K562 (cell line): ENCODE results near the gene PPIE. TPM values are rescaled to one million over a fixed set of nuclear protein-coding genes. Genes with fewer than 3 reads are reported as not detected.

Experiments used
- CREM ChIP-seq: IDR thresholded peaks from 2 replicates; pipeline ENCODE4 v1.6.1; 2014; ENCODE audit warnings: antibody characterized with exemption, low read depth
- GABPB1 ChIP-seq: sonication (generic); formaldehyde crosslinking; IDR thresholded peaks from 2 replicates; pipeline ENCODE4 v1.8.0; 2022; ENCODE audit warnings: mild to moderate bottlenecking, missing genetic modification reagents
- HDAC2 ChIP-seq: fragments of 450-650 bp; IDR thresholded peaks from 2 replicates; pipeline ENCODE4 v1.6.1; 2016; ENCODE audit warnings: mild to moderate bottlenecking
- HEY1 ChIP-seq: fragments of 250-450 bp; sonication (Bioruptor Pico); IDR thresholded peaks from 2 replicates; pipeline ENCODE4 v1.5.0; 2020; ENCODE audit warnings: mild to moderate bottlenecking, moderate library complexity, borderline replicate concordance
- MAFG ChIP-seq: fragments of 450-650 bp; conservative IDR thresholded peaks from 2 replicates; pipeline ENCODE4 v1.6.1; 2016; ENCODE audit warnings: missing genetic modification characterization, missing compliant biosample characterization
- MBD2 ChIP-seq: sonication (generic); IDR thresholded peaks from 2 replicates; pipeline ENCODE4 v1.6.1; 2016; ENCODE audit warnings: low read depth, borderline replicate concordance
- NR3C1 ChIP-seq: sonication (generic); formaldehyde crosslinking; IDR thresholded peaks from 2 replicates; pipeline ENCODE4 v1.8.1; 2022; ENCODE audit warnings: missing genetic modification reagents
- POLR2AphosphoS5 ChIP-seq: IDR thresholded peaks from 2 replicates; pipeline ENCODE4 v1.6.1; 2011; ENCODE audit warnings: mild to moderate bottlenecking, low read depth, low read length, moderate library complexity; ENCODE audit not compliant: control insufficient read depth, insufficient read depth
- PPARD ChIP-seq: fragments of 250-450 bp; sonication (Bioruptor Pico); IDR thresholded peaks from 2 replicates; pipeline ENCODE4 v1.8.0; 2022; ENCODE audit warnings: inconsistent platforms, mild to moderate bottlenecking, moderate library complexity
- RBBP5 ChIP-seq: fragments of 200-600 bp; sonication (generic); IDR thresholded peaks from 2 replicates; pipeline ENCODE4 v1.6.1; 2012; ENCODE audit warnings: borderline replicate concordance, mild to moderate bottlenecking, low read length, control low read depth, inconsistent platforms; ENCODE audit not compliant: insufficient read depth, poor library complexity, severe bottlenecking
- RCOR1 ChIP-seq, 2 experiments: IDR thresholded peaks; 2 replicates each; pipeline ENCODE4 v1.6.1; 2012; ENCODE audit warnings: low read depth in 2 of 2, low read length in 2 of 2, borderline replicate concordance in 1 of 2, improper control_type of control experiment in 1 of 2
- SMC3 ChIP-seq: conservative IDR thresholded peaks from 2 replicates; pipeline ENCODE4 v1.6.1; 2011; ENCODE audit warnings: low read depth, low read length, improper control_type of control experiment; ENCODE audit not compliant: insufficient read depth
- SOX6 ChIP-seq: fragments of 450-650 bp; IDR thresholded peaks from 2 replicates; pipeline ENCODE4 v1.6.1; 2014; ENCODE audit warnings: mild to moderate bottlenecking
- SP1 ChIP-seq: sonication (generic); formaldehyde crosslinking; IDR thresholded peaks from 2 replicates; pipeline ENCODE4 v1.8.1; 2022; ENCODE audit warnings: mild to moderate bottlenecking, missing genetic modification reagents
- TCF7 ChIP-seq: sonication (generic); IDR thresholded peaks from 2 replicates; pipeline ENCODE4 v1.6.1; 2016; ENCODE audit warnings: antibody characterized with exemption, borderline replicate concordance
- ZEB2 ChIP-seq: fragments of 450-650 bp; IDR thresholded peaks from 2 replicates; pipeline ENCODE4 v1.6.1; 2016
- ZFP1 ChIP-seq: fragments of 450-650 bp; formaldehyde crosslinking; IDR thresholded peaks from 2 replicates; pipeline ENCODE4 v1.4.0; 2020; ENCODE audit warnings: mild to moderate bottlenecking, mixed read lengths
- ZNF583 ChIP-seq: fragments of 250-450 bp; sonication (Bioruptor Pico); IDR thresholded peaks from 2 replicates; pipeline ENCODE4 v1.4.0; 2020
- ZNF766 ChIP-seq: fragments of 200-800 bp; sonication (Bioruptor generic); conservative IDR thresholded peaks from 2 replicates; pipeline ENCODE4 v1.6.1; 2016; ENCODE audit warnings: missing genetic modification characterization, missing compliant biosample characterization
- polyA plus RNA-seq, 8 experiments: library from polyadenylated mRNA; depleted of rRNA in 4 of 8; stranded (reverse) in 5 of 8; unstranded in 3 of 8; fragments of >200 nt; fragmentation: Nextera tagmentation in 2 of 8; fragmentation: Illumina TruSeq in 1 of 8; extraction: Ambion mirVana in 2 of 8; extraction: Trizol in 1 of 8; gene quantifications; 2 replicates each; pipeline versions ENCODE4 v1.2.1 to v1.2.3, GENCODE V29; 2011 to 2014; ENCODE audit warnings: inconsistent platforms in 1 of 8, missing spikeins in 1 of 8
- total RNA-seq, 7 experiments: library from RNA; depleted of rRNA in 6 of 7; stranded (reverse); fragments of >200 nt in 6 of 7; fragmentation: Illumina TruSeq in 2 of 7; extraction: Trizol in 2 of 7; gene quantifications; 2 replicates each; pipeline versions ENCODE4 v1.2.1 to v1.2.3, GENCODE V29; 2011 to 2021; ENCODE audit warnings: low replicate concordance in 1 of 7
- TF ChIP-seq, protein P1 (sequence below): sonication (generic); formaldehyde crosslinking; IDR thresholded peaks from 2 replicates; pipeline ENCODE4 v1.8.0; 2023; ENCODE audit warnings: mild to moderate bottlenecking, missing genetic modification reagents
- TF ChIP-seq, protein P2 (sequence below): sonication (generic); formaldehyde crosslinking; IDR thresholded peaks from 2 replicates; pipeline ENCODE4 v1.8.1; 2023; ENCODE audit warnings: mild to moderate bottlenecking, missing genetic modification reagents
- TF ChIP-seq, protein P3 (sequence below): fragments of 200-800 bp; sonication (Bioruptor generic); IDR thresholded peaks from 2 replicates; pipeline ENCODE4 v1.6.1; 2017; ENCODE audit warnings: missing genetic modification characterization, missing compliant biosample characterization
- TF ChIP-seq, protein P4 (sequence below): fragments of 450-650 bp; conservative IDR thresholded peaks from 2 replicates; pipeline ENCODE4 v1.6.1; 2016; ENCODE audit warnings: missing genetic modification characterization, low read depth, mild to moderate bottlenecking, control low read depth, missing compliant biosample characterization

The PPIE gene
- total and polyA plus RNA-seq, 9 of the 15 experiments (the other 6 are each of a cell fraction or from before 2014, with no cell fraction given), result 75.4 to 444 (median 131) TPM

DNA sequence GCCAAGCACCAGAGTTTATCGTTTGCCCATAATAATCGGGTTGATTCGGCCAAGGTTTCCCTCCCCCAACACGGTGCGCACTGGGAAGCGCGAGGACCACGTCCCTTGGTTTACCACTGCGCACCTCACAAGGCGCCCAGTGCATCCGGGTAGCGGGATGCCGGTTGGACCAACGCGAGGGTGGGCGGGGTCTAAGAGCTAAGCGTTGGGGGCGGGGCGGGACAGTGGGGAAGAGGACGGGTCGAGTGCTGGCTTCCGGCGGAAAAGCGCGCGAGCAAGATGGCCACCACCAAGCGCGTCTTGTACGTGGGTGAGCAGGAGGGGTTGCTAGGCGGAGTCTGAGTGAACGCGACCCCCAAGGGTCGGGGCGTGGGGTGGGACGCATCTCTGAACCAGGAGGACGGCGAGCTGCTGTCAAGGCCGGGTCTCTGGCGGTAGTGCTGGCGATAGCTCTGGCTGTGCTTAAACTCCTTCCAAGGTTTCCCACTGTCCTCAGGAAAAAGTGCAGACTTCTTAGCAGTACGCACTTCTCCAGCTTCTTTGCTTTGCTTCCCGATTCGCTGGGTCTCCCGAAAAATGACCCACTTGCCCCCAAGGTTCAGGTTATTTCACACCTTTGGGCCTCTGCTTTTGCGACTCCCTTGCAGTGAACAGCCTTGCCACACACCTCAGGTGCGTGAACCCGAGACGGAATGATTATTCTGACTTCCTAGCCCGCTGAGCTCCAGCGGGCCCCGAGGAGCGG is at the start of gene PPIE (continued):
- TF ChIP-seq, protein P1, sequence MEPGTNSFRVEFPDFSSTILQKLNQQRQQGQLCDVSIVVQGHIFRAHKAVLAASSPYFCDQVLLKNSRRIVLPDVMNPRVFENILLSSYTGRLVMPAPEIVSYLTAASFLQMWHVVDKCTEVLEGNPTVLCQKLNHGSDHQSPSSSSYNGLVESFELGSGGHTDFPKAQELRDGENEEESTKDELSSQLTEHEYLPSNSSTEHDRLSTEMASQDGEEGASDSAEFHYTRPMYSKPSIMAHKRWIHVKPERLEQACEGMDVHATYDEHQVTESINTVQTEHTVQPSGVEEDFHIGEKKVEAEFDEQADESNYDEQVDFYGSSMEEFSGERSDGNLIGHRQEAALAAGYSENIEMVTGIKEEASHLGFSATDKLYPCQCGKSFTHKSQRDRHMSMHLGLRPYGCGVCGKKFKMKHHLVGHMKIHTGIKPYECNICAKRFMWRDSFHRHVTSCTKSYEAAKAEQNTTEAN (CRISPR knock-in tag), result 0 out of 2 replicates have a peak, but pooled peaks have one; percentile 77
- no peak for TF ChIP-seq ZNF583 (CRISPR knock-in tag)
- TF ChIP-seq HDAC2, result peak; percentile 72; the same call in 1 of the 2 replicates
- no peak for TF ChIP-seq SMC3
- TF ChIP-seq ZNF766 (CRISPR knock-in tag), result 0 out of 2 replicates have a peak, but pooled peaks have one; percentile 24
- peak; percentile 65 for TF ChIP-seq SP1
- TF ChIP-seq, protein P2, sequence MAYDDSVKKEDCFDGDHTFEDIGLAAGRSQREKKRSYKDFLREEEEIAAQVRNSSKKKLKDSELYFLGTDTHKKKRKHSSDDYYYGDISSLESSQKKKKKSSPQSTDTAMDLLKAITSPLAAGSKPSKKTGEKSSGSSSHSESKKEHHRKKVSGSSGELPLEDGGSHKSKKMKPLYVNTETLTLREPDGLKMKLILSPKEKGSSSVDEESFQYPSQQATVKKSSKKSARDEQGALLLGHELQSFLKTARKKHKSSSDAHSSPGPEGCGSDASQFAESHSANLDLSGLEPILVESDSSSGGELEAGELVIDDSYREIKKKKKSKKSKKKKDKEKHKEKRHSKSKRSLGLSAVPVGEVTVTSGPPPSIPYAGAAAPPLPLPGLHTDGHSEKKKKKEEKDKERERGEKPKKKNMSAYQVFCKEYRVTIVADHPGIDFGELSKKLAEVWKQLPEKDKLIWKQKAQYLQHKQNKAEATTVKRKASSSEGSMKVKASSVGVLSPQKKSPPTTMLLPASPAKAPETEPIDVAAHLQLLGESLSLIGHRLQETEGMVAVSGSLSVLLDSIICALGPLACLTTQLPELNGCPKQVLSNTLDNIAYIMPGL, result peak; percentile 71
- peak; percentile 86 for TF ChIP-seq RBBP5
- TF ChIP-seq NR3C1, result no peak
- TF ChIP-seq HEY1 (CRISPR knock-in tag), result no peak
- peak; percentile 71; the same call in 1 of the 2 replicates for TF ChIP-seq MBD2
- peak; percentile 82 for TF ChIP-seq CREM
- 0 out of 2 replicates have a peak, but pooled peaks have one; percentile 6 for TF ChIP-seq SOX6
- peak in 1 of 2 experiments; percentile 54; a peak in 2 of 4 replicates for TF ChIP-seq RCOR1 (IDR thresholded peaks at IDR 0.05; ENCODE audit: borderline replicate concordance in 1 of 2, low read depth in 2 of 2, low read length in 2 of 2)
- TF ChIP-seq MAFG (tag), result peak; percentile 68
- TF ChIP-seq TCF7, result peak; percentile 39; the same call in 1 of the 2 replicates
- TF ChIP-seq GABPB1 (CRISPR knock-in tag), result peak; percentile 90
- TF ChIP-seq, protein P3, sequence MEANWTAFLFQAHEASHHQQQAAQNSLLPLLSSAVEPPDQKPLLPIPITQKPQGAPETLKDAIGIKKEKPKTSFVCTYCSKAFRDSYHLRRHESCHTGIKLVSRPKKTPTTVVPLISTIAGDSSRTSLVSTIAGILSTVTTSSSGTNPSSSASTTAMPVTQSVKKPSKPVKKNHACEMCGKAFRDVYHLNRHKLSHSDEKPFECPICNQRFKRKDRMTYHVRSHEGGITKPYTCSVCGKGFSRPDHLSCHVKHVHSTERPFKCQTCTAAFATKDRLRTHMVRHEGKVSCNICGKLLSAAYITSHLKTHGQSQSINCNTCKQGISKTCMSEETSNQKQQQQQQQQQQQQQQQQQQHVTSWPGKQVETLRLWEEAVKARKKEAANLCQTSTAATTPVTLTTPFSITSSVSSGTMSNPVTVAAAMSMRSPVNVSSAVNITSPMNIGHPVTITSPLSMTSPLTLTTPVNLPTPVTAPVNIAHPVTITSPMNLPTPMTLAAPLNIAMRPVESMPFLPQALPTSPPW (CRISPR knock-in tag), result peak; percentile 59; the same call in 1 of the 2 replicates
- no peak for TF ChIP-seq ZEB2
- TF ChIP-seq POLR2AphosphoS5, result peak; percentile 93
- TF ChIP-seq ZFP1 (CRISPR knock-in tag), result no peak
- TF ChIP-seq, protein P4, sequence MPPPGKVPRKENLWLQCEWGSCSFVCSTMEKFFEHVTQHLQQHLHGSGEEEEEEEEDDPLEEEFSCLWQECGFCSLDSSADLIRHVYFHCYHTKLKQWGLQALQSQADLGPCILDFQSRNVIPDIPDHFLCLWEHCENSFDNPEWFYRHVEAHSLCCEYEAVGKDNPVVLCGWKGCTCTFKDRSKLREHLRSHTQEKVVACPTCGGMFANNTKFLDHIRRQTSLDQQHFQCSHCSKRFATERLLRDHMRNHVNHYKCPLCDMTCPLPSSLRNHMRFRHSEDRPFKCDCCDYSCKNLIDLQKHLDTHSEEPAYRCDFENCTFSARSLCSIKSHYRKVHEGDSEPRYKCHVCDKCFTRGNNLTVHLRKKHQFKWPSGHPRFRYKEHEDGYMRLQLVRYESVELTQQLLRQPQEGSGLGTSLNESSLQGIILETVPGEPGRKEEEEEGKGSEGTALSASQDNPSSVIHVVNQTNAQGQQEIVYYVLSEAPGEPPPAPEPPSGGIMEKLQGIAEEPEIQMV (tag), result no peak
- TF ChIP-seq PPARD, result no peak
